GM12892 (cell line): ENCODE measurements around the gene ANTXR1.

Experiments
- POLR2A ChIP-seq: IDR thresholded peaks from 2 replicates; pipeline ENCODE4 v1.6.1; 2011; ENCODE audit warnings: low read depth, low read length, control low read depth
- POLR2AphosphoS5 ChIP-seq: IDR thresholded peaks from 2 replicates; pipeline ENCODE4 v1.6.1; 2011; ENCODE audit warnings: low read depth, low read length, control low read depth
- TAF1 ChIP-seq: IDR thresholded peaks from 2 replicates; pipeline ENCODE4 v1.6.1; 2011; ENCODE audit warnings: low read depth, mild to moderate bottlenecking, control low read depth, low read length, borderline replicate concordance

- TF ChIP-seq POLR2A, result no peak
- TF ChIP-seq TAF1, result no peak
- no peak for TF ChIP-seq POLR2AphosphoS5
Measured at GRCh38 chr2:69271831-69272257, 258.9 kb downstream of the ANTXR1 start.
